ENCODE results near the gene CDR2.
A peak's percentile ranks its signal among the peaks of the same experiment; 100 is the strongest.
"Not testable (repeated sequence)": the region's sequence is repeated elsewhere in the genome, so short reads cannot be mapped to it uniquely, and the experiment has no call there.

CDR2 gene

GRCh38 chr16:22375117-22375962 is 921 bp upstream of the CDR2 start:
- DNase-seq: no peak

DNA sequence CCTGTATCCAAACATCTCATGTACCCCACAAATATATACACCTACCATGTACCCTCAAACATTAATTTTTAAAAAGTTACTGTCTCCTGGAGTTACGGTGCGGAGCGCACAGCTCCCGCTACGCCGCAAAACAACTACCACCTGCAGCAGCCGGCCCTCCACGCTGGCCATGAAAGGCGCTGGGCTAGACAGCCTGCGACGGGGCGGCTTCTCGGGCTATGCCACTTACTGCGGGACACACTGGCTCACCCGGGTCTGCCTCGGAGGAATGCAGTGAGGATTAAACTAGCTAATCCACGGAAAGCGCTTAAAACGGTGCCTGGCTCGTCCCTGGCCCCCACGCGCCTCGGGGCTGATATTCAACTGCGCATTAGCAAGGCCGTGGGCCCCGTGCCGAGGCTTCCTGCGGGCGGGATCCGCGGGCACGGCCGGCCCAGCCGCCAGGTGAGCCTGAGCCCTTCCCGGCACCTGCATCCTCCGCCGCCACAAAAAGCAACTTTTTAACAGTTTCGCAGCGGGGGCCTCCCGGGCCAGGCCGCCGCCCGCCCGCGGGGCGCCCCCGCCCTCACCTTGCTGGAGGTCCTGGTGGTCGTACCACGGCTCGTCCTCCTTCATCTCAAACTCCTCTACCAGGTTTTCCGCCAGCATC is 633 bp downstream of the CDR2 start:
- DNase-seq: peak; percentile 41

GRCh38 chr16:22372882-22373661 is 1.3 kb downstream of the CDR2 start:
- no peak for DNase-seq

- no peak for DNase-seq
Observed at GRCh38 chr16:22370038-22370820, 4.2 kb downstream of the CDR2 start.

DNA sequence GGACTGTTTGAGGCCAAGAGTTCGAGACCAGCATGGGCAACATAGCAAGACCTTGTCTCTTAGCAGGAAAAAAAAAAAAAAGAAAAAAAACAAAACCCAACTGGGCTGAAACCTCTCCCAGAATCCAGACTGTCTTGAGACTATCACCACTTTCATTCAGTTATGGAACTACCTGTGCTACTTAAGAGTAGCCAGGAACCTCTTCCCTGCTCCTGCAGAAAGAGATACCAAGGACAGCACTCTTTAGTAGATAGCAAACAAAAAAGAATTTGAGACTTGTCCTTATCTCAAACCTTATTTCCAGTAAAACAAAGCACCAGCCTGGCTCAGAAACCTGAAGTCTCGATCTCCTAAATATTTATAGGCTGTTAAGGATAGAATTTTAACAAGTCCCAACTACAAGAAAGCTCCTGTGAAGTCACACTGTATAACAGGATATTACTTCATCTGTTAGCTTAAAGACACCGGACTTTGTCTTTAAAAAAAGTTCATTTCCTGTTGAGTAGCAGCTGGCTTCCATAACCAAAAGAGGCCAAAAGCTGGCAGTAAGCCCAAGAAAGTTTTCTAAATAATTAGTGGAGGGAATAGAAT is 5.1 kb downstream of the CDR2 start:
- DNase-seq: peak; percentile 47

DNA sequence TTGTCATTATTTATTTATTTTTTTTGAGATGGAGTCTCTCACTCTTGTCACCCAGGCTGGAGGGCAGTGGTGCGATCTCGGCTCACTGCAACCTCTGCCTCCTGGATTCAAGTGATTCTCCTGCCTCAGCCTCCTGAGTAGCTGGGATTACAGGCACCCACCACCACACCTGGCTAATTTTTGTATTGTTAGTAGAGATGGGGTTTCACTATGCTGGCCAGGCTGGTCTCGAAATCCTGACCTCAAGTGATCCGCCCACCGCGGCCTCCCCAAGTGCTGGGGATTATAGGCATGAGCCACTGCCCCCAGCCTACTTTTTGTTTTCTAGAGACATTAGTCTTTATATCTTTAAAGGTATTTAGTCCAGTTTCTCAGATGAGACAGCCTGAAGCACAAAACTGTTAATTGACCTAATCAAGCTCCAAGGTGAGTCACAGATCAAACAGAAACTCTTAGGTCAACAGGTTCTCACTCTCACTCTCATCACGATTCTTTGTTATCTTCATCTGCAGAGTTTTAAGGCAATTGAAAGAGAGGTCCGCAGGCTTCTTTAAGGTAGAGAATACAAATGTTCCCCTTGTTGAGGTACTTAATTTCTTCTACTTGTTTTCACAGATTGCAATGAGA is 6.1 kb downstream of the CDR2 start:
- not testable (repeated sequence) for DNase-seq

GRCh38 chr16:22366889-22367288 is 7.5 kb downstream of the CDR2 start:
- no peak for DNase-seq

DNA sequence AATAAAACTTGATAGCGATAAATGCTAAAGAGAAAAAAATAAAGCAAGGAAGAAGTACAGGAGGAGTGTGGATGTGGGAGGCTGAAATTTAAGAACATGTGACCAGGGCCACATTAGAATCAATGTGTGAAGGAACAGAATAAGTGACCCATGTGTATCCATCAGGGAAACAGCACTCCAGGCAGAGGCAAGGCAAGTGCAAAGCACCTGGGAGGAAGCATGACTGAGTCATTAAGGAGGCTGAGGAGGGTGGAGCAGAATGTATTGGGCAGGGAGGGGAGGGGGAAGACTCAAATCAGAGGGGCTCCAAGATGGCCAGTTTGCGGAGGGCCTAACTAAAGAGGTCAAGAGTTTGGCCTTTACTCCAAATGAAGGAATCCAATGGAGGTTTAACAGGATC is 8.0 kb downstream of the CDR2 start:
- no peak for DNase-seq

DNA sequence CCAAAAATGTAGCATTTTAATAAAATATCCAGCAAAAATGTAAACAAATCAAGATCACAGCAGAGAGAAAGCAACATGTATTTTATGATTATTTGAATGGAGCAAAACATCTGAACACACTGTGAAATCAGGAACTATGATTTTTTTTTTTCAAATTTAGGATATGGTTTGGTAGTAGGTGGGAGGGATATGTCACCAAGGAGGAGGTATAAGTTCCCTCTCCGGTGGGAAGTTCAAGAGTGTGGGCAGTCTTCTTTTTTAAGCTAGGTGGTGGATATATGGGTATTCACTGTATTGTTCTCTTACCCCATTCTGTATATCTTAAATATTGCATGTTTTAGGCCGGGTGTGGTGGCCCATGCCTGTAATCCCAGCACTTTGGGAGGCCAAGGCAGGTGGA is 10.2 kb downstream of the CDR2 start:
- no peak for DNase-seq

DNA sequence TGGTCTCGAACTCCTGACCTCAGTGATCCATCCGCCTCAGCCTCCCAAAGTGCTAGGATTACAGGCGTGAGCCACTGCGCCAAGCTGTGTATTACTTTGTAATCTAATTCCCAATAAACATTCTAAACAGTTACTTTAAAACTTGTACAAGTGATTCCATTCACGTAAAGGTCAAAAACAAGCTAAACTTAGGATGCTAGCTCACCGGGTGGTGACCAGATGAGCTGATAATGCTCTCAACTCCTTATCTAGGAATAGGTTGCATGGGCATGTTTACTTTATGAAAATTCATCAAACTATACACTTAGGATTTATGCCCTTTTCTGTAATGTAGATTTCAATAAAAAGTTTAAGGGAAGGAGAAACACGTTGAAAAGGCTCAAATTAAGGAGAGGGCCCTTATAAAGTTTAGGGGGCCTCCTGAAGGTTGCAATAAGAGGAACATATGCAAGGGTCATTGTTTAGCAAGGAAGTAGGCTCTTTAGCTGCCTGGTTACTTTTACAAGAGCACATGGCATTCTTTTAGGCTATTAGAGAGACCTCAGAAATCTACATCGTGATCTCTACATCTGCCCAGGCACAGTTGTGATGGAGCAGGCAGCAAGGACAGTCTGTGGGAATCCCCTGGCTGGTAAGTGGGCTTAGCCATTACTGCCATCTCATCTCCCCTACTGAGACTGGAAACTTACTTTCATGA is 13.3 kb downstream of the CDR2 start:
- no peak for DNase-seq

GRCh38 chr16:22359679-22360078 is 14.7 kb downstream of the CDR2 start:
- DNase-seq: no peak

DNA sequence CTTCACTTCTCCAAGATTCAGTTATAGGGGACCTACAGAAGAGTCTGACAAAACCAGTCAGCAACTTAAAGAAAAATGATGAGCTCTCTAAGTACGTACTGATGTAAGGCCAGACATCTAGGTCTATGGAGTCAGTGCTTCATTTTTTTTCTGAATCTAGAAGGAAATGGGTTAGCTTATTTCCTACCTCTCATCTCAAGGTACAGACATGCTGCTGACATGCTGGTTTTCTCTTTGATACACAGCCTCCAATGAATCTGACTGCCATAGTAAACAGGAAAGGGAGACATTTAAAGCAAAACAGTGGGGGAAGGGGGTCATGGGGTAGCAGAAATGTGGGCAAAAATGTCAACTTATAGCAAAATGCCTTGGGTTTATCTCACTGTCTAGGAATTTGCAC is 16.4 kb downstream of the CDR2 start:
- peak; percentile 64 for DNase-seq

- peak; percentile 58 for DNase-seq
Observed at GRCh38 chr16:22357635-22357971, 16.8 kb downstream of the CDR2 start.

DNA sequence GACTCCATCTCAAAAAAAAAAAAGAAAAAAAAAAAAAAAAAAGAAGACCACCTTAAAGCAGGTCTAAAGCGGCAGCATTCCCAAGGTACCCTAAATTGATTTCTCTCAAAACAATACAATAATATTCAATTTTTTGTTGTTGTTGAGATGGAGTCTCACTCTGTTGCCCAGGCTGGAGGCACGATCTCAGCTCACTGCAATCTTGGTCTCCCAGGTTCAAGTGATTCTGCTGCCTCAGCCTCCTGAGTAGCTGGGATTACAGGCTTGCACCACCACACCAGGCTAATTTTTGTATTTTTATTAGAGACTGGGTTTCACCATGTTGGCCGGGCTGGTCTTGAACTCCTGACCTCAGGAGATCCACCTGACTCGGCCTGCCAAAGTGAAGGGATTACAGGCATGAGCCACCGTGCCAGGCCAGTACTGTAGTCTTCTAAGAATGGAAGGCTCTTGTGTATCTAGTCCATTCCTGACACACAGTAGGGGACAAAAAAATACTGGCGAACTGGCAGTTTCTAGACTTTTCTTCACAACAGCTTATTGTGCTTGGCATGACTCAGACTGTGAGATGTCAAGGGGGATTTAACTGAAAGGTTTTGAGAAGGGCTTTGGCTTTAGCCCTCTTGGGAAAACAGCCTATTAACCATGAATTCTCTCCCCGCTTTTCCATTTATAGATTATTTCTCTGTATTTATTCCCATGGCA is 17.3 kb downstream of the CDR2 start:
- no peak for DNase-seq

DNA sequence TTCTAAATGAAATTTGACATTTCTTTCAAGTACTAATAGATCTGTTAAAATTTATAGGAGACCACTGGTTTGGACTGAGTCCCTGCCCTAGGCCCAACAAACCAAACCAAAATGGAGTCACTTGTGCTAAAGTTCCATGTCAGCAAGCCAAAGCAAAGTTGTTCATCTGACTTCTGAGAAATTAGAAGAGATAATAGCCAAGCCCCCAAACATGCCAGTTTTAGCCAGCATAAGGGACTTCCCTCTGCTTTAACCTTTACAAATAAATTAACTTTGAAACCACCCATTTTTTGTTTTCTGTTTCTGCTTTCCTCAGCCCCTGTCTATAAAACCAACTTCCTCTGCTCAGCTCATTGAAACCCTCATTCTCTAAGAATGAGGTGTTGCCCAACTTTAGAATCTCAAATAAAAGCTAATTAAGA is 18.9 kb downstream of the CDR2 start:
- DNase-seq: peak; percentile 38

DNA sequence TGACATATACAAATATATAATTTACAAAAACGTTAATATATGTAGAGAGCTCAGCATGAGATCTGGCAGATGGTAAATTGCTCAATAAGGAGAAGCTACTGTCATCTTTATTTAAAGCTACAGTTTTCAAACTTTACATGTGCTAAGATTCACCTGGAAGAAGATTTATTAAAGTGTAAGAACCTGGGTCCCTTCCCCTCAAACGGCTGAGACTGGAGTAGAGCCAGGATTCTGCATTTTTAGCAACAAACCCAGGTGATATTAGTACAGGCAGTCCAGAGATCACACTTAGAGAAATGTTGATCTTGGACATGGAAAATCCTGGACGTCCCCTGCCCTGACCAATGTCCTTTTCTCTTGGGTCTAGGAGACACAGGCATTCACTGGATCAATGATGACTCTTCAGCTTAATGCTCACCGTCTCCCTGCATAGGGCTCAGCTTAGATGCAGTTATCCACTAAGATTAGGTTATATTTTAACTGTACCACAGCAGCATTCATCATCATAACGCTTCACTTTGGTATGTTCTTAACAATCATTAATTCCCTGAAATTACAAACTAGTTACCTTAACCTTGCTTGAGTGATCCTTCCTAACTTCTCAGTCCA is 20.4 kb downstream of the CDR2 start:
- no peak for DNase-seq

- DNase-seq: peak; percentile 47
Observed at GRCh38 chr16:22353191-22353919, 21.1 kb downstream of the CDR2 start.

DNA sequence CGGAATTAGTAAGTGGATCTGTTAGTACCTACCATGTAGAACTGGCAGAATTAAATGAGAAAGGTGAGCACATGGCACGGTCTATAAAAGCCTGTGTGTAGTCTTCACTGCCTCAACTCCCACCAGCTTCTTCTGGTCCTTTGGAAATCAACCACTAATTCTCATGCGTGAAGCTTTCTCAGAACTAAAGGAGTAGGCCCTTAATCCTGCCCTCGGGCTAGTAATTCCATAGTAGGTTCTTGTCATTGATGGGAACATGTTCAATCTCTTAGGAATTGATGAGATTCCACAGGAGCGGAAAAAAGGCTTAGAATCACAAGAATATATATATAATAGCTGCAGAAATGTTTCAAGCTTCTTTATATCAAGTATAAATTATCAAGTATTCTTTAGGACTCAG is 21.7 kb downstream of the CDR2 start:
- no peak for DNase-seq

GRCh38 chr16:22352140-22352539 is 22.3 kb downstream of the CDR2 start:
- no peak for DNase-seq

- DNase-seq: not testable (repeated sequence)
Observed at GRCh38 chr16:22351017-22351416, 23.4 kb downstream of the CDR2 start.
